H4 (cell line): ENCODE data around the gene SLC13A5. TPM values are rescaled to one million over a fixed set of nuclear protein-coding genes. Genes with fewer than 3 reads are reported as not detected.
"Not testable (repeated sequence)": the region's sequence is repeated elsewhere in the genome, so short reads cannot be mapped to it uniquely, and the experiment has no call there.

ENCODE experiments used
- DNase-seq: peaks from one replicate; pipeline ENCODE4 v3.0.0-alpha.2; 2015; ENCODE audit warnings: low spot score
- total RNA-seq: library from RNA; depleted of rRNA; stranded (reverse); fragments of >200 nt; shearing (Covaris generic); gene quantifications from 2 replicates; pipeline ENCODE4 v1.2.3, GENCODE V29; 2014

SLC13A5 gene
- total RNA-seq, 1 experiment from 2014 or later: not detected

GRCh38 chr17:6711081-6711674, 2.0 kb downstream of the SLC13A5 start:
- no peak for DNase-seq

GRCh38 chr17:6710317-6710716, 2.9 kb downstream of the SLC13A5 start:
- DNase-seq: no peak

GRCh38 chr17:6708357-6708961, 4.7 kb downstream of the SLC13A5 start:
- DNase-seq: no peak

- no peak for DNase-seq
Measured at GRCh38 chr17:6706996-6707395, 6.2 kb downstream of the SLC13A5 start.

- DNase-seq: no peak
Measured at GRCh38 chr17:6706499-6706898, 6.7 kb downstream of the SLC13A5 start.

- DNase-seq: no peak
Measured at GRCh38 chr17:6704470-6705052, 8.6 kb downstream of the SLC13A5 start.

GRCh38 chr17:6703751-6704150, 9.4 kb downstream of the SLC13A5 start:
- DNase-seq: no peak

- no peak for DNase-seq
Measured at GRCh38 chr17:6702567-6703215, 10.5 kb downstream of the SLC13A5 start.

GRCh38 chr17:6701719-6702118, 11.4 kb downstream of the SLC13A5 start:
- no peak for DNase-seq

- DNase-seq: no peak
Measured at GRCh38 chr17:6700948-6701307, 12.2 kb downstream of the SLC13A5 start.

GRCh38 chr17:6699997-6700947, 12.9 kb downstream of the SLC13A5 start:
- DNase-seq: no peak

- no peak for DNase-seq
Measured at GRCh38 chr17:6698004-6698403, 15.2 kb downstream of the SLC13A5 start.

GRCh38 chr17:6696906-6697305, 16.3 kb downstream of the SLC13A5 start:
- no peak for DNase-seq

- DNase-seq: no peak
Measured at GRCh38 chr17:6695565-6695964, 17.6 kb downstream of the SLC13A5 start.

GRCh38 chr17:6695051-6695450, 18.1 kb downstream of the SLC13A5 start:
- DNase-seq: no peak

GRCh38 chr17:6691958-6692357, 21.2 kb downstream of the SLC13A5 start:
- DNase-seq: not testable (repeated sequence)

- DNase-seq: no peak
Measured at GRCh38 chr17:6691546-6691945, 21.6 kb downstream of the SLC13A5 start.

- DNase-seq: no peak
Measured at GRCh38 chr17:6690641-6691040, 22.5 kb downstream of the SLC13A5 start.

- no peak for DNase-seq
Measured at GRCh38 chr17:6688944-6689343, 24.2 kb downstream of the SLC13A5 start.

- no peak for DNase-seq
Measured at GRCh38 chr17:6686026-6686425, 27.1 kb downstream of the SLC13A5 start.

GRCh38 chr17:6684881-6685767, 28.0 kb downstream of the SLC13A5 start:
- DNase-seq: no peak
